Esophagus muscularis mucosa (tissue), 3 donors: ENCODE data around the gene TMEM11.

ENCODE experiments used
- POLR2A ChIP-seq: fragments of 450-650 bp; IDR thresholded peaks from one replicate; pipeline ENCODE4 v1.6.1; 2017; ENCODE audit warnings: antibody characterized with exemption, moderate library complexity, mild to moderate bottlenecking, low read depth
- POLR2AphosphoS5 ChIP-seq, 2 donors: sonication (generic); formaldehyde crosslinking; IDR thresholded peaks; one replicate each; pipeline ENCODE4 v1.6.1; 2017; ENCODE audit warnings: antibody characterized with exemption in 2 of 2
- TF ChIP-seq, protein P1 (sequence below), 3 experiments: fragments of 200-600 bp in 2 of 3; fragments of 450-650 bp in 1 of 3; sonication (generic) in 2 of 3; IDR thresholded peaks; one replicate each; pipeline ENCODE4 v1.5.1; 2017 to 2019; ENCODE audit warnings: antibody characterized with exemption in 3 of 3, mild to moderate bottlenecking in 2 of 3, moderate library complexity in 1 of 3

GRCh38 chr17:21174713-21175112, 39.2 kb downstream of the TMEM11 start:
- TF ChIP-seq, protein P1, sequence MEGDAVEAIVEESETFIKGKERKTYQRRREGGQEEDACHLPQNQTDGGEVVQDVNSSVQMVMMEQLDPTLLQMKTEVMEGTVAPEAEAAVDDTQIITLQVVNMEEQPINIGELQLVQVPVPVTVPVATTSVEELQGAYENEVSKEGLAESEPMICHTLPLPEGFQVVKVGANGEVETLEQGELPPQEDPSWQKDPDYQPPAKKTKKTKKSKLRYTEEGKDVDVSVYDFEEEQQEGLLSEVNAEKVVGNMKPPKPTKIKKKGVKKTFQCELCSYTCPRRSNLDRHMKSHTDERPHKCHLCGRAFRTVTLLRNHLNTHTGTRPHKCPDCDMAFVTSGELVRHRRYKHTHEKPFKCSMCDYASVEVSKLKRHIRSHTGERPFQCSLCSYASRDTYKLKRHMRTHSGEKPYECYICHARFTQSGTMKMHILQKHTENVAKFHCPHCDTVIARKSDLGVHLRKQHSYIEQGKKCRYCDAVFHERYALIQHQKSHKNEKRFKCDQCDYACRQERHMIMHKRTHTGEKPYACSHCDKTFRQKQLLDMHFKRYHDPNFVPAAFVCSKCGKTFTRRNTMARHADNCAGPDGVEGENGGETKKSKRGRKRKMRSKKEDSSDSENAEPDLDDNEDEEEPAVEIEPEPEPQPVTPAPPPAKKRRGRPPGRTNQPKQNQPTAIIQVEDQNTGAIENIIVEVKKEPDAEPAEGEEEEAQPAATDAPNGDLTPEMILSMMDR (IDR thresholded peaks at IDR 0.05), result no peak
- TF ChIP-seq POLR2A (no peak), POLR2AphosphoS5 (IDR thresholded peaks at IDR 0.05) (no peak)
